Activated CD8-positive, alpha-beta memory T cell treated with anti-CD3 and anti-CD28 coated beads, Interleukin-2, amount 50 U/mL, for 48 hours (primary cell): ENCODE data around the gene CUL9.
A peak's percentile ranks its signal among the peaks of the same experiment; 100 is the strongest.
"Not testable (repeated sequence)": the region's sequence is repeated elsewhere in the genome, so short reads cannot be mapped to it uniquely, and the experiment has no call there.

Experiments
- DNase-seq: peaks from one replicate; pipeline ENCODE4 v3.0.0-alpha.2; 2020

CUL9 gene

GRCh38 chr6:43181942-43182860 lies at the start of gene CUL9:
CUL9 (plus strand) TSS chr6:43182196; CDS start chr6:43184311, 2,115 bp downstream.
- peak; percentile 90 for DNase-seq

GRCh38 chr6:43138267-43138666 lies 43.7 kb upstream of the CUL9 start:
- no peak for DNase-seq

GRCh38 chr6:43139973-43140372 lies 42.0 kb upstream of the CUL9 start:
- DNase-seq, result not testable (repeated sequence)

GRCh38 chr6:43141644-43142043 lies 40.4 kb upstream of the CUL9 start:
- DNase-seq, result peak; percentile 54

- peak; percentile 66 for DNase-seq
Observed at GRCh38 chr6:43142101-43142500, 39.9 kb upstream of the CUL9 start.

GRCh38 chr6:43143235-43144128 lies 38.5 kb upstream of the CUL9 start:
- peak; percentile 92 for DNase-seq

- no peak for DNase-seq
Observed at GRCh38 chr6:43144879-43145278, 37.1 kb upstream of the CUL9 start.

GRCh38 chr6:43146261-43146660 lies 35.7 kb upstream of the CUL9 start:
- DNase-seq, result no peak

- no peak for DNase-seq
Observed at GRCh38 chr6:43146709-43147688, 35.0 kb upstream of the CUL9 start.

- DNase-seq, result no peak
Observed at GRCh38 chr6:43147691-43148477, 34.1 kb upstream of the CUL9 start.

GRCh38 chr6:43149265-43149664 lies 32.7 kb upstream of the CUL9 start:
- no peak for DNase-seq

- DNase-seq, result no peak
Observed at GRCh38 chr6:43150051-43150751, 31.8 kb upstream of the CUL9 start.

GRCh38 chr6:43159599-43159998 lies 22.4 kb upstream of the CUL9 start:
- DNase-seq, result no peak

- DNase-seq, result no peak
Observed at GRCh38 chr6:43163899-43164298, 18.1 kb upstream of the CUL9 start.

- no peak for DNase-seq
Observed at GRCh38 chr6:43170417-43170930, 11.5 kb upstream of the CUL9 start.

GRCh38 chr6:43170931-43171706 lies 10.9 kb upstream of the CUL9 start, which contains the start of gene SRF:
SRF (plus strand) TSS chr6:43171269; CDS start chr6:43171657, 388 bp downstream.
- DNase-seq, result peak; percentile 97

GRCh38 chr6:43171707-43172103 lies 10.3 kb upstream of the CUL9 start:
- DNase-seq, result peak; percentile 77

GRCh38 chr6:43172104-43173007 lies 9.6 kb upstream of the CUL9 start:
- peak; percentile 69 for DNase-seq
